Heart left ventricle (tissue), 13 donors: ENCODE results near the gene DIS3L2.

Experiments
- POLR2A ChIP-seq, 2 donors: fragments of 450-650 bp; IDR thresholded peaks; one replicate each; pipeline ENCODE4 v1.6.1; 2017; ENCODE audit warnings: antibody characterized with exemption in 2 of 2, mild to moderate bottlenecking in 2 of 2, moderate library complexity in 2 of 2
- TF ChIP-seq, protein P1 (sequence below), 12 donors: fragments of 200-600 bp; sonication (generic) in 4 of 12; IDR thresholded peaks; one replicate each; pipeline versions ENCODE4 v1.5.0 to v1.8.0; 2018 to 2022; ENCODE audit warnings: antibody characterized with exemption in 12 of 12, mild to moderate bottlenecking in 5 of 12
- donor health status: ischemic (EF 13 %, LVEDD 7.1; RV severe dilation, severe dysfunction).
- donor health status: DM: no; HTN: yes; CAD: no.
- donor health status: DM: no; HTN: no; CAD: no.
- donor health status: ischemic (EF 25% LVEDD 6.9; RV normal size, moderate dysfunction).
- donor health status: ischemic (EF 25% LVEDD 5.7; RV mildly dilated, moderate dysfunction).
- donor health status: ischemic (EF 35%, LVEDD 5.7; RV mildly dilated, moderate dysfunction).
- donor health status: nonischemic (EF 11% LVEDD 7.7; RV severe dilation, severe dysfunction).
- donor health status: DM: yes; HTN: yes; CAD: no.
- donor health status: PGD.
- donor health status: ischemic (EF 29% LVEDD 5.4; RV normal size, mild dysfunction).
- donor health status: nonischemic (EF 23%, LVEDD 6.1; RV moderate dilation, normal function).

DNA sequence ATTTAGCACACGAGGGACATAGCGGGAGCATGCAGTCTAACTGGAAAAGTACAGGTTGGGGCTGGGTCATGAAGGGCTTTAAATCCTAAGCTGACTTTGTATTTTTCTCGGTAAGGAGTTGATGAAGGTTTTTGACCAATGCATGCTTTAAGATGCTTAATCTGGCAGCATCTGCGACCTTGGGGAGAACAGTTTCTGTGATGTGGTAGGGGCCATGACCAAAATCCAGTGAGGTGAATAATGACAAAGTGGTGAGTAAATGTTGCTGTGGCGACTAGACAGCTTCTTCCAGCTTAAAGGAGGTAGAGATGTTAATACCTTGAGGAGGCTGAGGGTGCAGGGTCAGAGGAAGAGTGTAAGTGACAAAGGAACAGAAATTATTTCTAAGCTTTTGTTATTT lies 242.4 kb downstream of the DIS3L2 start:
- no peak for TF ChIP-seq POLR2A (IDR thresholded peaks at IDR 0.05)
- TF ChIP-seq, protein P1, sequence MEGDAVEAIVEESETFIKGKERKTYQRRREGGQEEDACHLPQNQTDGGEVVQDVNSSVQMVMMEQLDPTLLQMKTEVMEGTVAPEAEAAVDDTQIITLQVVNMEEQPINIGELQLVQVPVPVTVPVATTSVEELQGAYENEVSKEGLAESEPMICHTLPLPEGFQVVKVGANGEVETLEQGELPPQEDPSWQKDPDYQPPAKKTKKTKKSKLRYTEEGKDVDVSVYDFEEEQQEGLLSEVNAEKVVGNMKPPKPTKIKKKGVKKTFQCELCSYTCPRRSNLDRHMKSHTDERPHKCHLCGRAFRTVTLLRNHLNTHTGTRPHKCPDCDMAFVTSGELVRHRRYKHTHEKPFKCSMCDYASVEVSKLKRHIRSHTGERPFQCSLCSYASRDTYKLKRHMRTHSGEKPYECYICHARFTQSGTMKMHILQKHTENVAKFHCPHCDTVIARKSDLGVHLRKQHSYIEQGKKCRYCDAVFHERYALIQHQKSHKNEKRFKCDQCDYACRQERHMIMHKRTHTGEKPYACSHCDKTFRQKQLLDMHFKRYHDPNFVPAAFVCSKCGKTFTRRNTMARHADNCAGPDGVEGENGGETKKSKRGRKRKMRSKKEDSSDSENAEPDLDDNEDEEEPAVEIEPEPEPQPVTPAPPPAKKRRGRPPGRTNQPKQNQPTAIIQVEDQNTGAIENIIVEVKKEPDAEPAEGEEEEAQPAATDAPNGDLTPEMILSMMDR (IDR thresholded peaks at IDR 0.05): no peak
